HFFc6 (cell line): ENCODE data around the gene ASPSCR1. TPM values are rescaled to one million over a fixed set of nuclear protein-coding genes. Genes with fewer than 3 reads are reported as not detected.

Experiments used
- DNase-seq: peaks from one replicate; pipeline ENCODE4 v3.0.0-alpha.2; 2018
- H3K27ac Mint-ChIP-seq: 2 replicates; pipeline ENCODE4 v1.8.0; 2020; ENCODE audit warnings: mild to moderate bottlenecking, mixed read lengths
- H3K27me3 Mint-ChIP-seq: 2 replicates; pipeline ENCODE4 v1.8.0; 2021; ENCODE audit warnings: mild to moderate bottlenecking, moderate library complexity, mixed read lengths; ENCODE audit not compliant: insufficient read depth
- H3K36me3 Mint-ChIP-seq: 2 replicates; pipeline ENCODE4 v1.8.0; 2021; ENCODE audit warnings: low read depth, mixed read lengths
- H3K4me1 Mint-ChIP-seq: 2 replicates; pipeline ENCODE4 v1.8.0; 2020; ENCODE audit warnings: low read depth, mixed read lengths
- H3K4me3 Mint-ChIP-seq: 2 replicates; pipeline ENCODE4 v1.8.0; 2020; ENCODE audit warnings: mild to moderate bottlenecking, moderate library complexity, mixed read lengths
- H3K9me3 Mint-ChIP-seq: 2 replicates; pipeline ENCODE4 v1.8.0; 2020; ENCODE audit warnings: mild to moderate bottlenecking, mixed read lengths
- CTCF ChIP-seq: fragments of 200-600 bp; sonication (generic); IDR thresholded peaks from 2 replicates; pipeline ENCODE4 v1.5.0; 2021; ENCODE audit warnings: antibody characterized with exemption, mild to moderate bottlenecking
- total RNA-seq, 6 experiments: library from RNA; stranded (reverse); fragmentation: NEBNext Ultra II Directional; extraction: Animal tissue kit (Norgen Biotek cat#: 25700); gene quantifications; 2 replicates in 1 of 6; 3 replicates in 5 of 6; pipeline ENCODE4 v1.2.3, GENCODE V29; 2021

ASPSCR1 gene
- total RNA-seq, 6 experiments from 2014 or later: 26.6 to 36.8 (median 34.7) TPM

- Mint-ChIP-seq H3K27ac (peak overlapping the region; percentile 16; the same call in 1 of the 2 replicates), H3K4me1 (peaks cover 10% of the 10 kb centered on the region; the same call in 1 of the 2 replicates), H3K4me3 (peak overlapping the region; percentile 90), H3K27me3 (no peaks in the 10 kb centered on the region), H3K9me3 (no peaks in the 10 kb centered on the region), H3K36me3 (no peaks in the 10 kb centered on the region)
- no peak for DNase-seq
- no peak for TF ChIP-seq CTCF
Observed at GRCh38 chr17:82053556-82054263, 76.3 kb downstream of the ASPSCR1 start.

GRCh38 chr17:82054351-82055022, 77.1 kb downstream of the ASPSCR1 start:
- H3K27ac Mint-ChIP-seq: 0 out of 2 replicates have a peak overlapping the region, but pooled peaks have one; percentile 18
- H3K4me3 Mint-ChIP-seq: no peak overlapping the region
- peaks cover 10% of the 10 kb centered on the region; the same call in 1 of the 2 replicates for H3K4me1 Mint-ChIP-seq
- H3K9me3 Mint-ChIP-seq: no peaks in the 10 kb centered on the region
- H3K36me3 Mint-ChIP-seq: no peaks in the 10 kb centered on the region
- TF ChIP-seq CTCF: no peak
- no peak for DNase-seq
- no peaks in the 10 kb centered on the region for H3K27me3 Mint-ChIP-seq

GRCh38 chr17:82055023-82055964, 77.9 kb downstream of the ASPSCR1 start:
- H3K9me3 Mint-ChIP-seq: no peaks in the 10 kb centered on the region
- no peak overlapping the region for H3K4me3 Mint-ChIP-seq
- no peak for DNase-seq
- peak overlapping the region; percentile 18; the same call in 1 of the 2 replicates for H3K27ac Mint-ChIP-seq
- peaks cover 10% of the 10 kb centered on the region; the same call in 1 of the 2 replicates for H3K4me1 Mint-ChIP-seq
- TF ChIP-seq CTCF: no peak
- peaks cover 3% of the 10 kb centered on the region; the same call in 1 of the 2 replicates for H3K36me3 Mint-ChIP-seq
- peaks cover 3% of the 10 kb centered on the region; the same call in 1 of the 2 replicates for H3K27me3 Mint-ChIP-seq

GRCh38 chr17:82055965-82056728, 78.7 kb downstream of the ASPSCR1 start:
- peaks cover 5% of the 10 kb centered on the region; the same call in 1 of the 2 replicates for H3K27me3 Mint-ChIP-seq
- H3K4me3 Mint-ChIP-seq: no peak overlapping the region
- peaks cover 4% of the 10 kb centered on the region; the same call in 1 of the 2 replicates for H3K36me3 Mint-ChIP-seq
- TF ChIP-seq CTCF: no peak
- H3K9me3 Mint-ChIP-seq: no peaks in the 10 kb centered on the region
- H3K27ac Mint-ChIP-seq: no peak overlapping the region
- DNase-seq: no peak
- H3K4me1 Mint-ChIP-seq: peaks cover 10% of the 10 kb centered on the region; the same call in 1 of the 2 replicates
